ENCODE measurements around the gene PDYN. TPM values are rescaled to one million over a fixed set of nuclear protein-coding genes. Genes with fewer than 3 reads are reported as not detected.

Gene PDYN
- total RNA-seq, 1 experiment from 2014 or later = not detected

DNA sequence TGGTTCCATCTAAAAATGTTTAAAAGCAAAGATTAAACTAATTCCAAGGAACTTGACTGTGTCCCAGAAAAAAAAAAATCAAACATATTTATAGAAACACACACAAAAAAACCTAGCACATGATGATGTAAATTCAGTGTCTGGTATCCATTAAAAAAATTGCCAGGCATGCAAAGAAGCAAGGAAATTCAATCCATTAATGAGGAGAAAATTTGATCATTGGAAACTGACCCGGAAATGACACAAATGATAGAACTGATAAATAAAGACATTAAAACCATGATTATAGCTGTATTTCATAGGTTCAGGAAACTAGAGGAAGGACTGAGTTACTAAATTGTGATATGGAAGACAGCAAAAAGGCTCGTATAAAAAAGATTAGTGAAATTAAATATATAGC is 34.7 kb downstream of the PDYN start:
- ChIA-PET CTCF (no interaction called here), POLR2A (ENCODE audit: low non-redundant PET) (no interaction called here)
- TF ChIP-seq, protein P1, sequence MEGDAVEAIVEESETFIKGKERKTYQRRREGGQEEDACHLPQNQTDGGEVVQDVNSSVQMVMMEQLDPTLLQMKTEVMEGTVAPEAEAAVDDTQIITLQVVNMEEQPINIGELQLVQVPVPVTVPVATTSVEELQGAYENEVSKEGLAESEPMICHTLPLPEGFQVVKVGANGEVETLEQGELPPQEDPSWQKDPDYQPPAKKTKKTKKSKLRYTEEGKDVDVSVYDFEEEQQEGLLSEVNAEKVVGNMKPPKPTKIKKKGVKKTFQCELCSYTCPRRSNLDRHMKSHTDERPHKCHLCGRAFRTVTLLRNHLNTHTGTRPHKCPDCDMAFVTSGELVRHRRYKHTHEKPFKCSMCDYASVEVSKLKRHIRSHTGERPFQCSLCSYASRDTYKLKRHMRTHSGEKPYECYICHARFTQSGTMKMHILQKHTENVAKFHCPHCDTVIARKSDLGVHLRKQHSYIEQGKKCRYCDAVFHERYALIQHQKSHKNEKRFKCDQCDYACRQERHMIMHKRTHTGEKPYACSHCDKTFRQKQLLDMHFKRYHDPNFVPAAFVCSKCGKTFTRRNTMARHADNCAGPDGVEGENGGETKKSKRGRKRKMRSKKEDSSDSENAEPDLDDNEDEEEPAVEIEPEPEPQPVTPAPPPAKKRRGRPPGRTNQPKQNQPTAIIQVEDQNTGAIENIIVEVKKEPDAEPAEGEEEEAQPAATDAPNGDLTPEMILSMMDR (conservative IDR thresholded peaks at IDR 0.05; ENCODE audit: low read depth, low read length) = no peak
- TF ChIP-seq EZH2 (IDR thresholded peaks at IDR 0.05; ENCODE audit: borderline replicate concordance, low read depth, low read length, poor library complexity, severe bottlenecking) = no peak

DNA sequence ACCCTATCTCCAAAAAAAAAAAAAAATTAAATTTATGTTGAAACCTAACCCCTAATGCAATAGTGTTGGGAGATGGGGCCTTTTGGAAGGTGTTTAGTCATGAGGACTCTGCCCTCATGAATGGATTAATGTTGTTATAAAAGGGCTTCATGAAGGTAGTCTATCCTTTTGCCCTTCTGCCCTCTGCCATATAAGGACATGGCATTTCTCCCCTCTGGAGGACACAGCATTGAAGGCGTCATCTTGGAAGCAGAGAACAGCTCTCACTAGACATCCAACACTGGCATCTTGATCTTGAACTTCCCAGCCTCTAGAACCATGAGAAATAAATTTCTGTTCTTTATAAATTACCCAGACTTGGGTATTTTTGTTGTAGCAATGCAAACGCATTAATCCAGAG is 35.4 kb downstream of the PDYN start:
- CTCF ChIA-PET = no interaction called here
- Histone ChIP-seq H3K4me3 (ENCODE audit: low read depth, low read length, poor library complexity, severe bottlenecking) (no peak overlapping the region), H3K4me1 (ENCODE audit: insufficient read depth, low read length, poor library complexity, severe bottlenecking) (peaks cover 35% of the 10 kb centered on the region), H3K27me3 (replicated peaks; ENCODE audit: insufficient read depth, low read depth, low read length, poor library complexity) (no peaks in the 10 kb centered on the region), H3K9me3 (ENCODE audit: low read depth, low read length, poor library complexity, severe bottlenecking) (no peaks in the 10 kb centered on the region), H3K27ac (ENCODE audit: low read depth, low read length, poor library complexity, severe bottlenecking) (peak overlapping the region; percentile 86), H3K36me3 (ENCODE audit: insufficient read depth, low read length, poor library complexity, severe bottlenecking) (no peaks in the 10 kb centered on the region)
- DNase-seq (ENCODE audit: low spot score) = no peak
- POLR2A ChIA-PET (ENCODE audit: low non-redundant PET) = interaction anchor here (0.6 kb wide), 1 partner anchor 13 kb away, joined by 3 read pairs; no protein-coding TSS in a partner anchor
- BruUV-seq (replicated peaks) = no TSS peak
- intact Hi-C loops (cut with micrococcal nuclease; ENCODE audit: unreplicated experiment) = loop anchor here (10.0 kb wide), 1 partner anchor 104 kb away; no protein-coding TSS in a partner anchor
- TF ChIP-seq EZH2 (IDR thresholded peaks at IDR 0.05; ENCODE audit: borderline replicate concordance, low read depth, low read length, poor library complexity, severe bottlenecking) = no peak
- TF ChIP-seq, protein P1 (conservative IDR thresholded peaks at IDR 0.05; ENCODE audit: low read depth, low read length) = no peak

More for the DNA sequence above, 34.7 kb downstream of the PDYN start:
- H3K4me3 ChIP-seq (ENCODE audit: low read depth, low read length, poor library complexity, severe bottlenecking) = no peak overlapping the region
- intact Hi-C loops (cut with micrococcal nuclease; ENCODE audit: unreplicated experiment) = loop anchor here (10.0 kb wide), 1 partner anchor 104 kb away; no protein-coding TSS in a partner anchor
- H3K4me1 ChIP-seq (ENCODE audit: insufficient read depth, low read length, poor library complexity, severe bottlenecking) = peaks cover 35% of the 10 kb centered on the region
- no peaks in the 10 kb centered on the region for H3K36me3 ChIP-seq (ENCODE audit: insufficient read depth, low read length, poor library complexity, severe bottlenecking)
- BruUV-seq (replicated peaks) = no TSS peak
- H3K9me3 ChIP-seq (ENCODE audit: low read depth, low read length, poor library complexity, severe bottlenecking) = no peaks in the 10 kb centered on the region
- H3K27me3 ChIP-seq (replicated peaks; ENCODE audit: insufficient read depth, low read depth, low read length, poor library complexity) = no peaks in the 10 kb centered on the region
- DNase-seq (ENCODE audit: low spot score) = peak; percentile 75
- peak overlapping the region; percentile 86 for H3K27ac ChIP-seq (ENCODE audit: low read depth, low read length, poor library complexity, severe bottlenecking)

DNA sequence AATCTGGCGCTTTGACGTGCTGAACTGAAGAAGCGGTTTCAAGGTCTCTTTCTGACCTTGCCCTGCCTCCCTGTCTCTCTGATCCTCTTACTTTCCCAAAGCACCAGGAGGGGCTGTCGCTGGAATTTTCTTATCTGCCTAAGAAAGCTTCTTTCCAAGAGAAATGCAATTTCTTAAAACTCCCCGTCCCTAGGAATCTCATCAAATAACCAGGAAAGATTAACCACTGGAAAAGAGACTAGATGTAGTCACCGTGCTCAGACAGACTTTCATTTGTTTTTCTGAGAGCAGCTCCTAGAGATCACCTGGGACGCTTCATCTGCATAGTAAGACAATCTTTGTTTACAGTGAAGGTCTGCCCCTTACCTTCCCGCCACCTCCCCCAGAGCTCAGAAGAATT is 38.6 kb downstream of the PDYN start:
- ChIA-PET POLR2A (ENCODE audit: low non-redundant PET) (no interaction called here), CTCF (interaction anchor here (0.6 to 1.1 kb wide), 2 partner anchors 11 to 221 kb away, joined by 3 to 10 read pairs; no protein-coding TSS in a partner anchor)
- Histone ChIP-seq H3K4me3 (ENCODE audit: low read depth, low read length, poor library complexity, severe bottlenecking) (no peak overlapping the region), H3K9me3 (ENCODE audit: low read depth, low read length, poor library complexity, severe bottlenecking) (no peaks in the 10 kb centered on the region), H3K27me3 (replicated peaks; ENCODE audit: insufficient read depth, low read depth, low read length, poor library complexity) (no peaks in the 10 kb centered on the region), H3K27ac (ENCODE audit: low read depth, low read length, poor library complexity, severe bottlenecking) (peak overlapping the region; percentile 94), H3K4me1 (ENCODE audit: insufficient read depth, low read length, poor library complexity, severe bottlenecking) (peaks cover 66% of the 10 kb centered on the region), H3K36me3 (ENCODE audit: insufficient read depth, low read length, poor library complexity, severe bottlenecking) (no peaks in the 10 kb centered on the region)
- intact Hi-C loops (cut with micrococcal nuclease; ENCODE audit: unreplicated experiment) = loop anchor here (10.0 kb wide), 1 partner anchor 100 kb away; no protein-coding TSS in a partner anchor
- no TSS peak for BruUV-seq (replicated peaks)
- TF ChIP-seq, protein P1 (conservative IDR thresholded peaks at IDR 0.05; ENCODE audit: low read depth, low read length) = no peak
- TF ChIP-seq EZH2 (IDR thresholded peaks at IDR 0.05; ENCODE audit: borderline replicate concordance, low read depth, low read length, poor library complexity, severe bottlenecking) = no peak
- DNase-seq (ENCODE audit: low spot score) = no peak
